K562 (cell line): ENCODE results near the gene IP6K2. TPM values are rescaled to one million over a fixed set of nuclear protein-coding genes. Genes with fewer than 3 reads are reported as not detected.

Experiments
- ATAC-seq: fragments of 200-7000 bp; cut with Tn5 transposase; 3 replicates; pipeline ENCODE4 v1.9.1; 2020; ENCODE audit warnings: moderate library complexity
- BruUV-seq: library from RNA; stranded (reverse); fragments of 400-500 nt; replicated peaks from 2 replicates; lab custom pipeline; 2021; lab: Mats Ljungman, UMichigan
- CTCF ChIA-PET: fragments of 300-600 bp; formaldehyde crosslinking; extraction: SDS; loops from one replicate; lab custom pipeline; 2021; ENCODE audit warnings: low intra/inter-chr PET ratio; lab: Yijun Ruan, JAX
- POLR2A ChIA-PET: fragments of 300-600, 350-650 bp; sonication (Branson Sonifier 250); formaldehyde crosslinking; extraction: SDS; loops from one replicate; lab custom pipeline; 2021; ENCODE audit warnings: antibody characterized with exemption, inconsistent platforms; lab: Yijun Ruan, JAX
- DNase-seq, 4 experiments: peaks; one replicate each; pipeline versions ENCODE4 v3.0.0 to v3.0.0-alpha.2; 2011 to 2018; ENCODE audit warnings: low spot score in 3 of 4, mixed read lengths in 3 of 4; ENCODE audit errors: extremely low read depth in 1 of 4
- FAIRE-seq: peaks from 2 replicates; lab custom pipeline; 2011; peaks lifted over from hg19 to GRCh38; lab: Jason Lieb, UNC
- H2AFZ ChIP-seq: 2 replicates; pipeline ENCODE4 v1.6.0; 2011; ENCODE audit warnings: low read depth, low read length, control low read depth, inconsistent platforms
- H3K27ac ChIP-seq: fragments of 200-600 bp; 3 replicates; pipeline ENCODE4 v1.8.0; 2011; ENCODE audit warnings: low read depth, mild to moderate bottlenecking, control low read depth, inconsistent platforms, low read length, moderate library complexity, mixed read lengths; ENCODE audit errors: extremely low read depth
- H3K27me3 ChIP-seq, 2 experiments: fragments of 300-600 bp in 1 of 2; 2 replicates in 1 of 2; 3 replicates in 1 of 2; pipeline versions ENCODE4 v1.6.0 to v1.8.0; 2011; ENCODE audit warnings: inconsistent platforms in 2 of 2, low read length in 2 of 2, mild to moderate bottlenecking in 1 of 2, mixed read lengths in 1 of 2, moderate library complexity in 1 of 2; ENCODE audit not compliant: control insufficient read depth in 2 of 2, insufficient read depth in 2 of 2
- H3K36me3 ChIP-seq: fragments of 300-600 bp; 3 replicates; pipeline ENCODE4 v1.8.0; 2011; ENCODE audit warnings: mild to moderate bottlenecking, low read length, inconsistent platforms; ENCODE audit not compliant: control insufficient read depth, insufficient read depth
- H3K4me1 ChIP-seq, 2 experiments: fragments of 200-600 bp in 1 of 2; replicated peaks in 1 of 2; 2 replicates in 1 of 2; 3 replicates in 1 of 2; pipeline versions ENCODE4 v1.5.1 to v1.8.0; 2011; ENCODE audit warnings: inconsistent platforms in 2 of 2, low read length in 2 of 2, mild to moderate bottlenecking in 1 of 2, mixed read lengths in 1 of 2, moderate library complexity in 1 of 2; ENCODE audit not compliant: control insufficient read depth in 2 of 2, insufficient read depth in 2 of 2
- H3K4me2 ChIP-seq: 2 replicates; pipeline ENCODE4 v1.6.1; 2011; ENCODE audit warnings: low read length, control low read depth, inconsistent platforms, mixed read lengths; ENCODE audit not compliant: insufficient read depth
- H3K4me3 ChIP-seq: fragments of 200-600 bp; sonication (generic), shearing (Covaris generic); 2 replicates; pipeline ENCODE4 v1.5.1; 2016; ENCODE audit warnings: control low read depth, inconsistent platforms
- H3K79me2 ChIP-seq: fragments of 200-600 bp; 3 replicates; pipeline ENCODE4 v1.8.0; 2011; ENCODE audit warnings: low read length, inconsistent platforms; ENCODE audit not compliant: control insufficient read depth, insufficient read depth
- H3K9ac ChIP-seq, 2 experiments: 2 replicates each; pipeline versions ENCODE4 v1.6.0 to v1.6.1; 2011; ENCODE audit warnings: low read depth in 2 of 2, low read length in 2 of 2, control low read depth in 1 of 2, inconsistent platforms in 1 of 2, mild to moderate bottlenecking in 1 of 2, mixed read lengths in 1 of 2; ENCODE audit not compliant: insufficient read depth in 1 of 2
- H3K9me1 ChIP-seq: one replicate; pipeline ENCODE4 v1.6.0; 2011; ENCODE audit warnings: inconsistent platforms, mild to moderate bottlenecking, low read length, moderate library complexity; ENCODE audit not compliant: control insufficient read depth, insufficient read depth
- H3K9me3 ChIP-seq: replicated peaks from 2 replicates; pipeline ENCODE4 v1.5.1; 2011; ENCODE audit warnings: low read depth, low read length, inconsistent platforms; ENCODE audit not compliant: control insufficient read depth, insufficient read depth
- H4K20me1 ChIP-seq: replicated peaks from 2 replicates; pipeline ENCODE4 v1.6.1; 2011; ENCODE audit warnings: low read length, inconsistent platforms, mixed read lengths; ENCODE audit not compliant: control insufficient read depth, insufficient read depth
- CHD7 ChIP-seq: fragments of 200-600 bp; sonication (generic); IDR thresholded peaks from one replicate; pipeline ENCODE4 v1.6.1; 2012; ENCODE audit warnings: mild to moderate bottlenecking, low read depth, low read length, inconsistent platforms
- FOXK1 ChIP-seq: sonication (generic); formaldehyde crosslinking; IDR thresholded peaks from 2 replicates; pipeline ENCODE4 v1.8.0; 2022; ENCODE audit warnings: missing genetic modification reagents, mild to moderate bottlenecking, borderline replicate concordance
- HDAC3 ChIP-seq: fragments of 450-650 bp; IDR thresholded peaks from 2 replicates; pipeline ENCODE4 v1.6.1; 2018; ENCODE audit warnings: borderline replicate concordance, mild to moderate bottlenecking, moderate library complexity; ENCODE audit not compliant: partially characterized antibody
- RERE ChIP-seq: sonication (generic); formaldehyde crosslinking; IDR thresholded peaks from 2 replicates; pipeline ENCODE4 v1.8.0; 2023; ENCODE audit warnings: missing genetic modification reagents, mild to moderate bottlenecking, borderline replicate concordance
- TRIM24 ChIP-seq, 2 experiments: fragments of 450-650 bp; IDR thresholded peaks; 2 replicates each; pipeline ENCODE4 v1.6.1; 2016
- WGBS: fragments of 100-300 bp; shearing (Covaris generic); methylation state at CpG from one replicate; pipeline ENCODE4 v1.1.6; 2016; ENCODE audit warnings: low coverage, mixed read lengths; ENCODE audit not compliant: insufficient coverage; ENCODE audit errors: missing lambda C conversion rate; 5-methylcytosine and 5-hydroxymethylcytosine counted together
- in situ Hi-C: fragments of 300-500 bp; cut with MboI; formaldehyde crosslinking; loops from 4 replicates; pipeline ENCODE4 v1.15.0; 2018; ENCODE audit warnings: inconsistent platforms, mixed read lengths
- intact Hi-C: fragments of 100-400 bp; cut with micrococcal nuclease; formaldehyde crosslinking; loops from 2 replicates; pipeline ENCODE4 v1.14.2; 2022
- polyA plus RNA-seq, 8 experiments: library from polyadenylated mRNA; depleted of rRNA in 4 of 8; stranded (reverse) in 5 of 8; unstranded in 3 of 8; fragments of >200 nt; fragmentation: Nextera tagmentation in 2 of 8; fragmentation: Illumina TruSeq in 1 of 8; extraction: Ambion mirVana in 2 of 8; extraction: Trizol in 1 of 8; gene quantifications; 2 replicates each; pipeline versions ENCODE4 v1.2.1 to v1.2.3, GENCODE V29; 2011 to 2014; ENCODE audit warnings: inconsistent platforms in 1 of 8, missing spikeins in 1 of 8
- total RNA-seq, 7 experiments: library from RNA; depleted of rRNA in 6 of 7; stranded (reverse); fragments of >200 nt in 6 of 7; fragmentation: Illumina TruSeq in 2 of 7; extraction: Trizol in 2 of 7; gene quantifications; 2 replicates each; pipeline versions ENCODE4 v1.2.1 to v1.2.3, GENCODE V29; 2011 to 2021; ENCODE audit warnings: low replicate concordance in 1 of 7

Gene IP6K2
- total and polyA plus RNA-seq, 9 of the 15 experiments (the other 6 are each of a cell fraction or from before 2014, with no cell fraction given) = 19.6 to 78.1 (median 48.0) TPM

- Histone ChIP-seq H4K20me1 (no peaks in the 10 kb centered on the region), H3K27me3 (no peaks in the 10 kb centered on the region), H3K79me2 (no peaks in the 10 kb centered on the region), H3K9me1 (no peaks in the 10 kb centered on the region), H3K4me1 (no peaks in the 10 kb centered on the region), H3K9me3 (no peaks in the 10 kb centered on the region), H2AFZ (no peak overlapping the region), H3K27ac (no peak overlapping the region), H3K36me3 (peaks cover 25% of the 10 kb centered on the region; the same call in 2 of the 3 replicates), H3K9ac (no peak overlapping the region), H3K4me2 (no peak overlapping the region), H3K4me3 (no peak overlapping the region)
- in situ Hi-C loops = no loop called here
- intact Hi-C loops = no loop called here
- no peak for ATAC-seq
- ChIA-PET POLR2A (interaction anchor here (1.8 kb wide), 1 partner anchor 11 kb away, joined by 7 read pairs; no protein-coding TSS in a partner anchor), CTCF (no interaction called here)
- BruUV-seq = no TSS peak
- WGBS = 50% methylated on average over 1 of the region's 1 CpG
- DNase-seq = no peak
- FAIRE-seq = no peak
- no peak for TF ChIP-seq CHD7
- TF ChIP-seq FOXK1 (CRISPR knock-in tag) = no peak
- no peak for TF ChIP-seq RERE (CRISPR knock-in tag)
- no peak for TF ChIP-seq TRIM24 (IDR thresholded peaks at IDR 0.05)
- TF ChIP-seq HDAC3 = no peak
These were observed 44.5 kb downstream of the IP6K2 start for GRCh38 chr3:48672522-48672921.
